NB4 (cell line): ENCODE data around the gene BLTP3B.

ENCODE experiments used
- DNase-seq: peaks from one replicate; pipeline ENCODE4 v3.0.0; 2010; ENCODE audit warnings: low read depth
- H3K4me3 ChIP-seq: one replicate; pipeline ENCODE4 v1.5.1; 2011; ENCODE audit warnings: mild to moderate bottlenecking, low read depth, low read length, moderate library complexity
- MYC ChIP-seq: IDR thresholded peaks from 2 replicates; pipeline ENCODE4 v1.6.1; 2011; ENCODE audit warnings: low read depth, low read length
- POLR2A ChIP-seq: IDR thresholded peaks from 2 replicates; pipeline ENCODE4 v1.6.1; 2011; ENCODE audit warnings: mild to moderate bottlenecking; ENCODE audit not compliant: insufficient read length; ENCODE audit errors: extremely low read depth
- TF ChIP-seq, protein P1 (sequence below): IDR thresholded peaks from 2 replicates; pipeline ENCODE4 v1.6.1; 2011; ENCODE audit warnings: low read depth, low read length
- TF ChIP-seq, protein P2 (sequence below): IDR thresholded peaks from one replicate; pipeline ENCODE4 v1.5.1; 2012; ENCODE audit warnings: low read depth, low read length

BLTP3B gene

DNA sequence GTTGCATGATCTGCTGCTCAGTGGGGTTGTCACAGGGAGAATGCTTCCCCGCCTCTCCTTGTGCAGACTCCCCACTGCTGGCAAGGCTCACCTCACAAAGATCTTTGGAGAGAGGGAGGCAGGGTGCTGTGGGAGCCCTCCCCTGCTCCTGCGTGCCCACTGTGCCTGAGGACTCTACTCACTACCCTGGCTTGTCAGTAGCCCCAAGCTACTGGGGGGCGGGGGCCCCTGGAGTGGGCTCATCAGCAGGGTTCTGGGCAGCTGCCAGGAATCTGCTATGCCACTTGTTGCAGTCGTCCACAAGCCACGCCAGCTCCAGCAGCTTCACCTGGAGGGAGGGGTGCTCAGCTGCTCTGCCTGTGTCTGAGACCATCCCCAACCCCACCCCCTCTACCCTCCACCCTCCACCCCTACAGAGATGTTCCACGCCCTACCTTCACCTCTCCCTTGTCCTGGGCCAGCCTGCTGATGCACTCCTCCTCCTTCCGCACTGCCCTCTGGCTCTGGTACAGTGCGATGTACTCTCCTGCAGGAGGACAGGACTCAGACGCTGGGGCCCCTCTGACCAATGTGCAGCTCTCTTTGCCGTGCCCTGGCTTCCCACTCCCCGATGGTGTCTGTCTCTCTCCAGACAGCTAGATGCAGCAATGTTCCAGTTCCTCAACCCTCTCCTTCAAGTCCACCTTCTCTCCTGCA is 14.2 kb upstream of the BLTP3B start:
- no peak overlapping the region for H3K4me3 ChIP-seq
- no peak for DNase-seq
- TF ChIP-seq, protein P1, sequence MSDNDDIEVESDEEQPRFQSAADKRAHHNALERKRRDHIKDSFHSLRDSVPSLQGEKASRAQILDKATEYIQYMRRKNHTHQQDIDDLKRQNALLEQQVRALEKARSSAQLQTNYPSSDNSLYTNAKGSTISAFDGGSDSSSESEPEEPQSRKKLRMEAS: no peak
- TF ChIP-seq, protein P2, sequence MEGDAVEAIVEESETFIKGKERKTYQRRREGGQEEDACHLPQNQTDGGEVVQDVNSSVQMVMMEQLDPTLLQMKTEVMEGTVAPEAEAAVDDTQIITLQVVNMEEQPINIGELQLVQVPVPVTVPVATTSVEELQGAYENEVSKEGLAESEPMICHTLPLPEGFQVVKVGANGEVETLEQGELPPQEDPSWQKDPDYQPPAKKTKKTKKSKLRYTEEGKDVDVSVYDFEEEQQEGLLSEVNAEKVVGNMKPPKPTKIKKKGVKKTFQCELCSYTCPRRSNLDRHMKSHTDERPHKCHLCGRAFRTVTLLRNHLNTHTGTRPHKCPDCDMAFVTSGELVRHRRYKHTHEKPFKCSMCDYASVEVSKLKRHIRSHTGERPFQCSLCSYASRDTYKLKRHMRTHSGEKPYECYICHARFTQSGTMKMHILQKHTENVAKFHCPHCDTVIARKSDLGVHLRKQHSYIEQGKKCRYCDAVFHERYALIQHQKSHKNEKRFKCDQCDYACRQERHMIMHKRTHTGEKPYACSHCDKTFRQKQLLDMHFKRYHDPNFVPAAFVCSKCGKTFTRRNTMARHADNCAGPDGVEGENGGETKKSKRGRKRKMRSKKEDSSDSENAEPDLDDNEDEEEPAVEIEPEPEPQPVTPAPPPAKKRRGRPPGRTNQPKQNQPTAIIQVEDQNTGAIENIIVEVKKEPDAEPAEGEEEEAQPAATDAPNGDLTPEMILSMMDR: no peak
- no peak for TF ChIP-seq POLR2A
- TF ChIP-seq MYC: no peak

DNA sequence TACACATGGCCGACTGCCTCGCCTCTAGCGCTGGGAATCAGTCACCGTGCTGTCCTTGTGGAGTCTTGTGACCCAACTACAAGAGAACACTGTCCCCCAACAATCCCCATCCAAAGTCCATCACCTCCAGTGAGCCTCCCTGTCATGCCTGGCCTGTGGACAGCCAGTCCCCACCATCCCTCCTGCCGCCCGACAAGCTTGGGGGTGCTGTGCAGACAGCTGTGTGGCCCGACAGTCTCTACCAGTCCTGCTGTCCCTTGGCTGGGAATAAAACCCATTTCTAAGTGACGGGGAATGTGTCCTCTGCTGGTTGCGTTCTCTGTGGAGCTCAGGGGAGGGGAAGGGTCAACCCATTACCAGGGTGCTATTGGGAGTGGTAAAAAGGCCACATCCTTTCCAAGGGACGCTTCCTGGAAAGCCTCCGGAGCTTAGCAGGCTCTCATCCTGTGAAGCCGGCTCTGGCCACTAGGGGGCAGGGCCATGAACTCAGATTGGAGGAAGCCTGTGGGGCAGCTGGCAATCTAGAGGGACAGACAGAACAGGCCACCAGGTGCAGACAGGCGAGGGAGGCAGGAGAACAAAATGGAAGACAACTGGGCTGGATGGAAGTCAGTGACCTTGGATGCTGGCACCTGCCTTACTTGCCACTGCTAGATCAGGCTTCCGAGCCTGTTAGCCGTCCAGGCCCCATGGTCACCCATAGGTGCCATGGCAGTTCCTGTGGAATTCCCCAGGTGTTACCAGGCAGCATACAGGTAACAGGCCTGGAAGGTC is 12.0 kb upstream of the BLTP3B start:
- no peak overlapping the region for H3K4me3 ChIP-seq
- TF ChIP-seq, protein P2: peak; percentile 99
- no peak for TF ChIP-seq MYC
- TF ChIP-seq, protein P1: no peak
- peak; percentile 82 for DNase-seq

GRCh38 chr12:100153131-100153530 is 10.5 kb upstream of the BLTP3B start:
- DNase-seq: no peak
- no peak overlapping the region for H3K4me3 ChIP-seq
- TF ChIP-seq, protein P1: no peak
- TF ChIP-seq, protein P2: no peak
- no peak for TF ChIP-seq POLR2A
- TF ChIP-seq MYC: no peak

DNA sequence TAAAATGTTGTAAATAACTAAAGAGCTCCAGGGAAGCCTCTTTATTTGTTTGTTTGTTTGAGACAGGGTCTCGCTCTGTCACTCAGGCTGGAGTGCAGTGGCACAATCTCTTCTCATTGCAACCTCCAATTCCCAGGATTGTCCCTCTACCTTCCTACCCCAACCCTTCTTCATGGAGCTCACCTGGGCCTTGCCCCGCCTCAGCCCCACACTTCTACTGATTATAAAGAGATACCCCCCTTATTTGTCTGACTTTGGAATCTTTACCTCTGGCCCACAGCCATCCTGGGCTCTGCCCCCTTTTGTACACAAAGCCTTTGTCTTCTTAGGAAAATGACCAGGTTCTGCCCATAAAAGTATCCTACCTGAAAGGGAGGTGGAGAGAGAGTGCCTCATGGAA is 9.1 kb upstream of the BLTP3B start:
- H3K4me3 ChIP-seq: no peak overlapping the region
- TF ChIP-seq, protein P1: no peak
- TF ChIP-seq, protein P2: no peak
- no peak for DNase-seq

- no peak overlapping the region for H3K4me3 ChIP-seq
These were observed 3.6 kb upstream of the BLTP3B start for GRCh38 chr12:100146252-100146651.

More at GRCh38 chr12:100146252-100146651, 3.6 kb upstream of the BLTP3B start:
- no peak for TF ChIP-seq MYC
- no peak for TF ChIP-seq POLR2A
- TF ChIP-seq, protein P2: no peak
- TF ChIP-seq, protein P1: no peak
- no peak for DNase-seq
